ENCODE results near the gene CCDC197.

The CCDC197 gene

GRCh38 chr14:94027566-94028449 lies 30.7 kb downstream of the CCDC197 start:
- DNase-seq, result no peak

- DNase-seq, result peak; percentile 71
These were observed 31.3 kb downstream of the CCDC197 start for GRCh38 chr14:94028450-94028826.

GRCh38 chr14:94029265-94029664 lies 32.2 kb downstream of the CCDC197 start:
- no peak for DNase-seq

- DNase-seq, result no peak
These were observed 32.6 kb downstream of the CCDC197 start for GRCh38 chr14:94029671-94030203.

- no peak for DNase-seq
These were observed 33.5 kb downstream of the CCDC197 start for GRCh38 chr14:94030571-94030970.

GRCh38 chr14:94031161-94031882 lies 34.2 kb downstream of the CCDC197 start:
- no peak for DNase-seq

- DNase-seq, result no peak
These were observed 34.8 kb downstream of the CCDC197 start for GRCh38 chr14:94031883-94032279.

GRCh38 chr14:94034886-94035285 lies 37.8 kb downstream of the CCDC197 start:
- no peak for DNase-seq

- DNase-seq, result peak; percentile 90
These were observed 39.4 kb downstream of the CCDC197 start for GRCh38 chr14:94036313-94037167.

- DNase-seq, result no peak
These were observed 40.9 kb downstream of the CCDC197 start for GRCh38 chr14:94037954-94038353.

- no peak for DNase-seq
These were observed 41.4 kb downstream of the CCDC197 start for GRCh38 chr14:94038510-94038909.

- DNase-seq, result no peak
These were observed 42.0 kb downstream of the CCDC197 start for GRCh38 chr14:94038921-94039629.

GRCh38 chr14:94040247-94040646 lies 43.1 kb downstream of the CCDC197 start:
- no peak for DNase-seq

- DNase-seq, result no peak
These were observed 43.7 kb downstream of the CCDC197 start for GRCh38 chr14:94040796-94041195.

- no peak for DNase-seq
These were observed 44.6 kb downstream of the CCDC197 start for GRCh38 chr14:94041551-94042346.

- no peak for DNase-seq
These were observed 45.5 kb downstream of the CCDC197 start for GRCh38 chr14:94042433-94043091.

GRCh38 chr14:94043111-94043755 lies 46.1 kb downstream of the CCDC197 start:
- DNase-seq, result no peak

- no peak for DNase-seq
These were observed 46.8 kb downstream of the CCDC197 start for GRCh38 chr14:94043756-94044475.

GRCh38 chr14:94044476-94045091 lies 47.5 kb downstream of the CCDC197 start:
- no peak for DNase-seq

Data from activated CD8-positive, alpha-beta memory T cell treated with anti-CD3 and anti-CD28 coated beads for 24 hours (primary cell).